GM19025 (cell line): ENCODE data around the gene PICK1.

Experiments used
- ATAC-seq: cut with Tn5 transposase; IDR thresholded peaks from one replicate; pipeline ENCODE4 v1.9.1; 2021; ENCODE audit warnings: mild to moderate bottlenecking, low read depth, moderate library complexity; ENCODE audit not compliant: unreplicated experiment

PICK1 gene

GRCh38 chr22:38056969-38057891, at the start of gene PICK1:
TSS of gene PICK1 (plus strand) at chr22:38057404. CDS start at chr22:38057810, 406 bp downstream.
- no peak for ATAC-seq

- ATAC-seq: no peak
Observed at GRCh38 chr22:38009000-38009806, 48.0 kb upstream of the PICK1 start.

- ATAC-seq: no peak
Observed at GRCh38 chr22:38012604-38013072, 44.6 kb upstream of the PICK1 start.

DNA sequence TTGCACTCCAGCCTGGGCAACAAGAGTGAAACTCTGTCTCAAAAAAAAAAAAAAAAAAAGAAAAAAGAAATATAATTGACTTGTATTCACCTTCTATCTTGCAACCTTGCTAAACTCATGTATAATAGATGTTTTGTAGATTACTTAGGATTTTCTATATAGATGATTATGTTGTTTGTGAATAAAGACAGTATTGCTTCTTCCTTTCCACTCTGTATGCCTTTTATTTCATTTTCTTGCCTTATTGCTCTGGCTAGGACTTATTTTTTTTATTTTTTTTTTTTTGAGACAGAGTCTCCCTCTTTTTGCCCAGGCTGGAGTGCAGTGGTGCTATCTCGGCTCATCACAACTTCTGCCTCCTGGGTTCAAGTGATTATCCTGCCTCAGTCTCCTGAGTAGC, 43.1 kb upstream of the PICK1 start:
- no peak for ATAC-seq

DNA sequence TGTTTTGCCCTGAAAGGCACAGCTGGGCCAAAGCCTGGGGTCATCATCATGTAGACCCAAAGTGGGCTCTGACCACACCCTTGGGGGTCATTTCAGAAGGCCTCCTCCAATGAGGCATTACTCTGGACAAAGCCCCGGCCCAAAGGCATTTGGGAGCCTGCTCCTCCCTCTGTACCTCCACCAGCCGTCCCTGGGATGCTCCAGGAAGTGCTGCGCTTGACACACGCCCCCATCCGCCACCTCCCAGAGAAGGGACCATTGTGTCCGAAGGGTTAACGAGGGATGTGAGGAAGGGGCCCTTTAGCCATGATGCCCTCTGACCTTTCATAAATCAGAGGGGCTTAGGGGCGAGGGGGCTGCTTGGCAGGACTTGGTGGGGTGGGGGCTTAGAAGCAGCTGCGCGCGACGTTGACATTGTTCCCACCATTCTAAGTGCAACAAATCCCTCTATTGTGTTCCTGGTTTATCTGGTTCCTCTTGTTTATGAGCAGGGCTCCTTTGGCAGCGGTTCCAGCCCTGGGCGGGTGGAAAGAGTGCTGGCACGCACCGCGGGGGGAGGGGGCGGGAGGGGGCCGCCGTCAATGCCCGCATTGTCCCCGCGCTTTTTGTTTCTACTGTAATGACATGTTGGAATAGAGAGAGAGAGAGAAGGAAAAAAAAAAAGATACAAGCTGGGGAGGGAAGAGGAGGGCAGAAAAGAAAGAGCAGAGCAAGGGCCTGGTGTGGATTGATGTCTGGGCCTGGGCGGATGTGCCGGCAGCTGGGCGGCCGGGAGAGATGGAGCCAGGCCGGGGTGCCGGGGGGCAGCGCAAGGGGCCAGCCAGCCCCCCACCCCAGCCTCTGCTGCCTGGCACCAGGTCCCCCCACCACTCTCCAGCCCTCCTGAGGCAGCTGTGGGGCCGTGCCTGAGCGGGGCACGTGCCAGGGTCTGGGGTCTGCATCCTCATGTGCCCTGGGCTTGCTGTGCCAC, 40.7 kb upstream of the PICK1 start:
- ATAC-seq: no peak

DNA sequence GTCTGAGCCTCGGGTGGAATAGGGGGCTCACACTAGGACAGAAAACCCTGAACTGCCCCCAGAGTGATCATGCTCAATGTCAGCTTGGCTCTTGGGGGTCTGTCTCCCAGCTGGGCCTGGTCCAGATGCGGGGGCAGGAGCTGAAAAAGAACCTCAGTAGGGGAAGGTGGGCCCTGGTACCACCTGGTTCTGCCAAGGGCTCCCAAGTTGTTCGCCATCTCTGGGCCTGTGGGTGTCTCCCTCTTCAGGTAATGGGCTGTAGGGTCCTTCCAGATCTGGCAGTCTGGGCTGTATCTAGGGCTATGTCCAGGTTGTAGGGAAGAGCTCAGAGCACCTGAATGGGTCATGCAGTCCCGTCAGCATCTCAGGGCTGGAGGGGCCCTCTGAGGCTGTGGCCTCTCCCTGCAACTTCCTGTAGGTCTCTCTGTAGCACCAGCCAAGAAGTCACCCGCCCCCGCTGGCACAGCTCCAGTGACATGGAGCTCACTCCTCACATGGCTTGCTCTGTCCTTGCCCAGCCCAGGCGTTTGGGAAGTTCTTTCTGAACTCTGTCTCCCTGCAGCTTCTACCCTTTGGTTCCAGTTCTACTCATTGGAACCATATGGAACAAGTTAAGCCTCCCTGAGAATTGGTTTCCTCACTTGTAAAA, 39.8 kb upstream of the PICK1 start:
- ATAC-seq: no peak

DNA sequence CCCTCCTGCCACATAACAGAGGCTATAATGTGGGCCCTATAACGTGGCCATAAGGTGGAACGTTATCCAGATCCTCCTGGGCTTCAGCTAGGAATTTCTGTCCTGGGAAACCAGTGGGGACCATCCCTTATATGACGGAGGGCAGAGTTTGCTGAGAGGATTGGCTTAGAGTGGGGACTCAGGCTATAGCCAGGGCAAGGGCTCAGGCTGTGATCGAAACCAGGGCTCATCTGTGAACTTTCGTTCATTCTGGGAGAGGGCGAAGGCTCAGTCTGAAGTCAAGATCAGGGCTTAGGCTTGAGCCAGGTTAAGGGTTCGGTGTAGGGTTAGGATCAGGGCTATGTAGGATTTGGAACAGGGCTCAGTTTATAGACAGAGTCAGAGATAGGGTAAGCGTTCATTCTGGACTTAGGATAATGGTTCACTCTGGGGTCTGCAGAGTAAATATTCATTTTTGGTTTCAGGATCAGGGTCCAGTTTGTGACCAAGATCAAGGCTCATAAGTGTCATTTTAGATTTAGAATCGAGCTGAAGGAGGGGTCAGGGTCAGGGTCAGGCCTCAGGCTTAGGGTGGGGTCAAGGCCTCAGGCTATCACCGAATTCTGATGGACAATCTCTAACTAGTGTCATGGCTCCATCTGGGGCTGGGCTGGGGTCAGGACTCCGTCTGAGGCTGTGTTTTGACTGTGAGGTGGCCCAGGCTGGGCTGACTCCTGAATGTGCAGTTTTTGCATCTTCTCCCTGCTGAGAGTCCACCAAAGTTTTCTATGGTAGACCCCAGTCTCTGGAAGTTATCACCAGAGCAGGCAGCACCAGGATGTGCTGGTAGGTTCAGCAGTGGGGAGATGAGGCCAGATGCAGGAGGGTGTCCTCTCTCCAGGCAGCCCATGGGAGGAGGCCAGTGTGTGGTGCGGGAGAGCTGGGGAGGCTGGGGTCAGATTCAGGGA, 39.0 kb upstream of the PICK1 start:
- no peak for ATAC-seq

DNA sequence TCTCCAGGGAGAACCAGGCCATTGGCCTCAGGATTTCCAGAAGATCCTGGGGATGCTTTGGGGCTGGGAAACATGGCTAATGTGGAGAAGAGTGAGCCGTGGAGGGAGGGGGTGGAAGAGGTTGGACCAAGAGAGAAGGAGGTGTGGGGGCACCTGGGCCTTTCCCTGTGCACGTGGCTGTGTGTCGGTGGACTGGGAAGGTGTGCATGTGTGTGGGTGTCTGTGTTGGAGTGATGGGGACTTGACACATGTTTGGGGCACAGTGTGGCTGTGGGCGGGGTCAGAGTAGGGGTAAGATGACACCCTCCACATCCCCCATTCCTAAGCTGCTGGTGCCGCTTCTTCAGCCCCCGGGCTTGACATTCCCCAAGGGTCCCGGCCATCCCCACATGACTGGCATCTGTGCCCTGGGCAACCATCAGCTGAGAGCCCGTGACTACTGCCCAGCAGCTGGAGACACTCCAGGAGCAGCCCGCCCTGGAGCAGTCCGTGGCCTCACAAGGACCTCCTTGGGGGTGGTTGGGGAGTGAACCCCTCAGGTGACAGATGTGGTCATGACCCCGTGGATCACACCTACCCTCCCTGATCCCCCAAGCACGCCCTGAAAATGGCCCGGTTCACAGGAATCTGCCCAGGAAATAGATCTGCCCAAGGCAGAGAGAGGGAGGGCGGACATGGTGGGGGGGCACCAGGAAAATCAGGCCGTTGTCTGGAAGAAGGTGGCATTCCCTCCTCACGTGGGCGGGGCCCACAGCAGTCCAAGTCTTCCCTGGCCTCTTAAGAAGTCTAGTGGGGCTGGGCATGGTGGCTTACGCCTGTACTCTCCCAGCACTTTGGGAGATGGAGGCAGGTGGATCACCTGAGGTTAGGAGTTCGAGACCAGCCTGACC, 38.0 kb upstream of the PICK1 start:
- ATAC-seq: no peak

- no peak for ATAC-seq
Observed at GRCh38 chr22:38021206-38021605, 36.0 kb upstream of the PICK1 start.

DNA sequence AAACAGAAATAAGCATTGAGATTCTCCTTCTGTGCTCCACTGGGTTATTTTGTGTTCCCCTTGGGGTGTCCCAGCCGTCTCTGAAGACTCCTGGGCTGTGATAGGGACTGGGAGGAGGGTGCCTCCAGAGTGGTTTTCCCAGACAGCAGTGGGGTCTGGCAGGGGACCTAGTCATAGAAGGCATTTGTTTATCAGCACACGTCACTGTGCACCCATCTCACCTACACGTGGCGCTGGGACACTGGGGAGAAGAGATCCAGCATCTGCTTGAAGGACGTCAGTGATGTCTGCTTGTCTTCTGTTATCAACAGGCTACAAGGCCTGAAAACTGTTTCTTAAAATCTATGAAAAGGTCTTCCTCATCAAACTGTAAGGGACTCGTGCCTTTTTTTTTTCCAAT, 34.2 kb upstream of the PICK1 start:
- ATAC-seq: no peak

GRCh38 chr22:38025514-38025913, 31.7 kb upstream of the PICK1 start:
- ATAC-seq: no peak

- ATAC-seq: no peak
Observed at GRCh38 chr22:38026130-38027111, 30.8 kb upstream of the PICK1 start.

DNA sequence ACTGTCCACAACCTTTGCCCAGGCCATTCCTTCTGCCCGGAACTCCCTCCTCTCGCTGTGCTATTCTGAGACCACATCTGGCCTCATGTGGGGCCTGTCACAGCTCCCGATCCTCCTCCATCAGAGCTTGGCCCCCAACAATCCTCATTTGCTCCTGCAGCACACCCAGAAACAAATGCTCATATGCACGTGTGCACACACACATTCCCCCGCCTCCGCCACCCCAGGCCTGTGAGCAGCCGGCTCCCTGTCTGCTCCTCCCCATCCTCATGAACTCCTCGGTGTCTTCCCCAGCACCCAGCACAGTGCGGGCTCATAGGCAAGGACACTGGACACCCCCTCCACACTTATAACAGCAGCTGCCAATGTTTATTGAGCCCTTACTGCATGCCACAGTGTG, 29.7 kb upstream of the PICK1 start:
- ATAC-seq: no peak

DNA sequence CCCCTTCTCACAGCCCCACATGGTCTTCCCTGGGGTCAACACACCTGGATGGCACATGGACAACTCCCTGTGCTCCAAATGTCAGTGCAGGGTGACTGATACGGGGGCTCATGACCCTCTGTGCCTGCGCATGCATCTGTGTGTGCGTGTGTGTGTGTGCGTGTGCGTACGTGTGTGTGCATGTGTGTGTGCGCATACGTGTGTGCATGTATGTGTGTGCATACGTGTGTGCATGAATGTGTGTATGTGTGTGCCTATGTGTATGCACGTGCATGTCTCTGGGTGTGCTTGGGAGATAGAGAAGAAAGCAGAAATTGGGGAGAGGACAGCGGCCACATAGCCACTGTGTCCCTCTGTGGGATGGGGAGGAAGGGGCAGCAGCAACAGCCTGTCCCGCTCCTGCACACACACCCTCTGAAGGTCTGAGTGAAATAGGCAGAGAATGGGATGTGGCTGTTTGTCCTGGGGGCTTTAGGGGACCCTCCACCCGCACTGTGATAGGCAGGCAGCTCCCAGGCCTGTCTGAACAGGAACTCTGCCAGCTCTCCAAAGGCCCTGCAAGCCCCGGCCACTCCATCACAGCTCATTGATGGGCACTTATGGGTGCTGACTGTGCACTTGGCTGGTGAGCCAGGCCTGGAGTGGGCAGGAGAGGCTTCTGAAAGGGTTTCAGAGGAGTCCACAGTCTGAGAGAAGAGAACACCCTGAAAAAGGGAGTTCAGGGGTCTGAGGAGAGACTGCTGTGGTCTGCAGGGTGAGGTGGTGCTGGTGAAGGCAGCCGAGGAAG, 28.7 kb upstream of the PICK1 start:
- no peak for ATAC-seq

GRCh38 chr22:38029370-38029769, 27.8 kb upstream of the PICK1 start:
- no peak for ATAC-seq

- ATAC-seq: no peak
Observed at GRCh38 chr22:38029901-38030300, 27.3 kb upstream of the PICK1 start.
